Measurements from ENCODE around the gene ADGRD2. TPM values are rescaled to one million over a fixed set of nuclear protein-coding genes. Genes with fewer than 3 reads are reported as not detected.

The ADGRD2 gene
- total RNA-seq, 2 donors from 2014 or later, result 1.0 to 4.0 TPM

DNA sequence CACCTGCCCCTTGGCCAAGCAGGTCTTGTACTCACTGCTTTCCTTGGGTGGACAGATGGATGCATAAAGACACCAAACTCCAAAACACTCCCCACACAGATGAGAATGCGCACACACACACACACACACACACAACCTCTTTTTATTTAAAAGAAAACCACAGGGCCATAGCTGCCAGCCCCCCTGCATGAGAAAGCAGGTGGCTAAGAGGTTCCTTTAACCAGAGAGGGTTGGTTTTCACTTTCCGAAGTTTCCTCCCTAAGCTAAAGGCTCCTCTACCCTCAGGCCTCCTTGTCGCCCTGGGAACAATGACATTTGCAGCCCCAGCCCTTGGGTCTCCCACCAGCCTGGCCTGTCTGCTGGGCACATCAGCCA lies 45.8 kb downstream of the ADGRD2 start:
- H3K4me3 ChIP-seq, result no peak overlapping the region
- 90% methylated on average over 3 of the region's 3 CpGs for WGBS
- H3K4me1 ChIP-seq (replicated peaks), result no peaks in the 10 kb centered on the region
- H3K27ac ChIP-seq, result no peak overlapping the region
- H3K36me3 ChIP-seq, result no peaks in the 10 kb centered on the region
- TF ChIP-seq CTCF (IDR thresholded peaks at IDR 0.05) (no peak), POLR2A (IDR thresholded peaks at IDR 0.05) (no peak), POLR2AphosphoS5 (IDR thresholded peaks at IDR 0.05) (no peak)
- no peak for DNase-seq (ENCODE audit: low spot score)
- intact Hi-C loops (cut with DNase I), result no loop called here
- peaks cover 6% of the 10 kb centered on the region for H3K27me3 ChIP-seq (replicated peaks; ENCODE audit: insufficient read depth)
- H3K9me3 ChIP-seq, result no peaks in the 10 kb centered on the region

DNA sequence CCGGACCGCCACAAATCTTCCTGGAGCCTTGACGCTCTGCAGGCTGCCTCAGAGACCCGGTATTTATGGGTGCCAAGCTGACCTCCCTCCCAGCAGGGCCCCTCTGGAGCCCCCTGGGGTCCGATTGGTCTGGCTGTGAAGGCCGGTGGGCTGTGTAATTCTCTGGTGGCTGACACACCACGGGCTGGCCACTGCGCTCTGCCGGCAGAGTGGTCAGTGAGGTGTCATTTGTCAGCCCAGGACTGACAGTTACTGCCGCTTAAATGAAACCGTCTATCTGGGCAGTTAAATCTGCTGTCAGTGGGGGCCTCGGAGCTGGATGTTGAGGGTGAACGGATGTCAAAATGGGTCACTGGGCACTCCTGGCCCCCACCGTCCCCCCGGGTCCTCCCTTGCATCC lies 46.2 kb downstream of the ADGRD2 start:
- WGBS, result 66% methylated on average over 13 of the region's 15 CpGs
- Histone ChIP-seq H3K9me3 (no peaks in the 10 kb centered on the region), H3K27me3 (replicated peaks; ENCODE audit: insufficient read depth) (peaks cover 6% of the 10 kb centered on the region), H3K4me1 (replicated peaks) (no peaks in the 10 kb centered on the region), H3K27ac (no peak overlapping the region), H3K36me3 (no peaks in the 10 kb centered on the region), H3K4me3 (no peak overlapping the region)
- intact Hi-C loops (cut with DNase I), result no loop called here
- no peak for TF ChIP-seq POLR2A (IDR thresholded peaks at IDR 0.05)
- TF ChIP-seq POLR2AphosphoS5 (IDR thresholded peaks at IDR 0.05), result no peak
- no peak for TF ChIP-seq CTCF (IDR thresholded peaks at IDR 0.05)
- no peak for DNase-seq (ENCODE audit: low spot score)

DNA sequence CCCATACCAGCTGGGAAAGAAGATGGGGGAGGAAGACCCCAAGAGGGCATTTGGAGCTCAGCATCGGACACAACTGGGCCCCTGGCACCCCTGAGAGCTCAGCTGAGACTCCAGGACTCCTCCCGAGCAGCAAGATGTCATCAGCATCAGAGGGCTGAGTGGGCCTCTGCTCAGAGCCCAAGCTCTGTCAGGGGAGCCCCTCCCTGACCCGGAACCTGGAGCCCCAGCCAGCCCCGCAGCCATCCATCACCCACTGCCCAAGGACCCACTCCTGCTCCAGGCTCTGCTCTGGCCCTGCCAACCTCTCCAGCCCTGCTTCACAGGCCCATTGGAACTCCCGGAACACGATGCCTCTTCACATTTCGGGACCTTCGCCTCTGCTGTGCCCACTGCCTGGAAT lies 47.2 kb downstream of the ADGRD2 start:
- DNase-seq (ENCODE audit: low spot score), result no peak
- Histone ChIP-seq H3K27ac (no peak overlapping the region), H3K4me1 (replicated peaks) (no peaks in the 10 kb centered on the region), H3K36me3 (no peaks in the 10 kb centered on the region), H3K4me3 (no peak overlapping the region), H3K27me3 (replicated peaks; ENCODE audit: insufficient read depth) (peaks cover 6% of the 10 kb centered on the region), H3K9me3 (no peaks in the 10 kb centered on the region)
- TF ChIP-seq CTCF (IDR thresholded peaks at IDR 0.05), result no peak
- TF ChIP-seq POLR2A (IDR thresholded peaks at IDR 0.05), result no peak
- TF ChIP-seq POLR2AphosphoS5 (IDR thresholded peaks at IDR 0.05), result no peak
- WGBS, result 90% methylated on average over 8 of the region's 8 CpGs
- intact Hi-C loops (cut with DNase I), result no loop called here

DNA sequence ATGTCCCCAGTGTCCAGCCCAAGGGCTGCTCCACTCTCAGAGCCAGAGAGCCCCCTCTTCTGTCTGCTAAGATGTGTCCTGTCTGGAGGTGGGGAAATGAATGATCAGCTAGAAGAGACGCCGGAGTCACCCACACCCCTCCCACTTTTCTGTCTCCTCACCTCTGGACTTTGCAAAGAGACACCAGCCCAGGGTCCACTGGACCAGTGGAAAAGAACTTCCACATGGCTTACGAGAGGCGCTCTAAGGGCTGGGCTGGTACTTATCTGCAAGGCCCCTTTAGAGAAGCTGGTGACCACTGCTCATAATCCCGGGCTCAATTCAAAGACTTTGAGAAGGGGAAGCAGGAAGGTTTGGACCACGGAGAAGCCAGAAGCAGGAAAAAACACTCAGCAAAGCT lies 47.8 kb downstream of the ADGRD2 start:
- H3K4me3 ChIP-seq, result no peak overlapping the region
- H3K36me3 ChIP-seq, result no peaks in the 10 kb centered on the region
- no peak for TF ChIP-seq POLR2A (IDR thresholded peaks at IDR 0.05)
- no peak for TF ChIP-seq POLR2AphosphoS5 (IDR thresholded peaks at IDR 0.05)
- TF ChIP-seq CTCF (IDR thresholded peaks at IDR 0.05), result no peak
- intact Hi-C loops (cut with DNase I), result no loop called here
- no peaks in the 10 kb centered on the region for H3K4me1 ChIP-seq (replicated peaks)
- H3K27me3 ChIP-seq (replicated peaks; ENCODE audit: insufficient read depth), result peaks cover 11% of the 10 kb centered on the region
- no peaks in the 10 kb centered on the region for H3K9me3 ChIP-seq
- no peak overlapping the region for H3K27ac ChIP-seq
- 85% methylated on average over 6 of the region's 6 CpGs for WGBS
- DNase-seq (ENCODE audit: low spot score), result no peak

DNA sequence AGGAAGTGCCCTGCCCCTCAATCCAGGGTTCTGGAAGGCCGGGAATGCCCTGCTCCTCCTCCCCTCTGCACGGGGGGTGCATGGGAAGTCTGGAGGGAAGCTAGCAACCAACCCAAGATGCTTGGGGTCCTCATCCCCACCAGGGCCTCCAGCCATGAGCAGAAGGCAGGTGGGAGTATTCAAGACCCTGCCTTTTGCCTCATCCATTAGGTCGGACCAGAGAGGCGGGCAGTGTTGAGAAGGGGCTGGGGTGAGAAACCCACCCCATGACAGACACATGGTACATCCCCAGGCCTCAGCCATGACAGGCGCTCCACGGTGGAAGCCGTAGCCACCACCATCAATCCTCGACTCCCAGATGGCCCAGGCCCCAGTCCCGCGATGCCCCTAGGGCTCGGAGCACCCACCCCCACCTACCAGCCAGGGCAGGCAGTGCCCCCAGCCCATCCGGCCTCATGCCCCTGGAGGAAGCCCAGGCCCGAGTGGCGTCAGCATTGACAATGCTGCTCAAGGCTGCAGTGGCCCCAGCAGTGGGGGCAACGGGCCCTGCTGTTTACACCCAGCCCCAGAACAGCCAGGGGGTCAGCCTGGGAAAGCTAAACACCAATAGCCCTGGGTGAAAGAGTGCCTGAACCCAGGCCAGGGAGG lies 48.4 kb downstream of the ADGRD2 start:
- WGBS, result 71% methylated on average over 12 of the region's 15 CpGs
- no peaks in the 10 kb centered on the region for H3K4me1 ChIP-seq (replicated peaks)
- peaks cover 11% of the 10 kb centered on the region for H3K27me3 ChIP-seq (replicated peaks; ENCODE audit: insufficient read depth)

More for the DNA sequence above, 48.4 kb downstream of the ADGRD2 start:
- H3K36me3 ChIP-seq, result no peaks in the 10 kb centered on the region
- intact Hi-C loops (cut with DNase I), result no loop called here
- H3K9me3 ChIP-seq, result no peaks in the 10 kb centered on the region
- no peak overlapping the region for H3K27ac ChIP-seq
- H3K4me3 ChIP-seq, result no peak overlapping the region
- no peak for DNase-seq (ENCODE audit: low spot score)
- TF ChIP-seq POLR2A (IDR thresholded peaks at IDR 0.05) (no peak), POLR2AphosphoS5 (IDR thresholded peaks at IDR 0.05) (no peak), CTCF (IDR thresholded peaks at IDR 0.05) (no peak)
